H1 (cell line): ENCODE measurements around the gene ZMIZ1.

Experiments used
- BRCA1 ChIP-seq: IDR thresholded peaks from 2 replicates; pipeline ENCODE4 v1.6.1; 2012; ENCODE audit warnings: low read depth, low read length, improper control_type of control experiment
- CBX5 ChIP-seq: fragments of 300-800, 300-1000 bp; sonication (generic); IDR thresholded peaks from 2 replicates; pipeline ENCODE4 v1.7.1; 2016; ENCODE audit warnings: antibody characterized with exemption, low read length, low read depth
- CTCF ChIP-seq, 3 experiments: IDR thresholded peaks; 1 replicate in 2 of 3; 2 replicates in 1 of 3; pipeline versions ENCODE4 v1.5.1 to v1.6.1; 2011; ENCODE audit warnings: low read length in 3 of 3, mild to moderate bottlenecking in 3 of 3, inconsistent platforms in 2 of 3, low read depth in 1 of 3, moderate library complexity in 1 of 3; ENCODE audit not compliant: insufficient read depth in 1 of 3; ENCODE audit errors: control extremely low read depth in 1 of 3
- EZH2 ChIP-seq: fragments of 200-600 bp; sonication (generic); IDR thresholded peaks from 2 replicates; pipeline ENCODE4 v1.7.1; 2012; ENCODE audit warnings: low read depth, mild to moderate bottlenecking, moderate library complexity, low read length, inconsistent platforms; ENCODE audit not compliant: severe bottlenecking
- JUND ChIP-seq: IDR thresholded peaks from 2 replicates; pipeline ENCODE4 v1.6.1; 2011; ENCODE audit warnings: mild to moderate bottlenecking, improper control_type of control experiment, low read length
- POLR2A ChIP-seq, 2 experiments: IDR thresholded peaks; 1 replicate in 1 of 2; 2 replicates in 1 of 2; pipeline ENCODE4 v1.6.1; 2011; ENCODE audit warnings: low read depth in 2 of 2, low read length in 2 of 2, mild to moderate bottlenecking in 2 of 2; ENCODE audit errors: control extremely low read depth in 1 of 2

DNA sequence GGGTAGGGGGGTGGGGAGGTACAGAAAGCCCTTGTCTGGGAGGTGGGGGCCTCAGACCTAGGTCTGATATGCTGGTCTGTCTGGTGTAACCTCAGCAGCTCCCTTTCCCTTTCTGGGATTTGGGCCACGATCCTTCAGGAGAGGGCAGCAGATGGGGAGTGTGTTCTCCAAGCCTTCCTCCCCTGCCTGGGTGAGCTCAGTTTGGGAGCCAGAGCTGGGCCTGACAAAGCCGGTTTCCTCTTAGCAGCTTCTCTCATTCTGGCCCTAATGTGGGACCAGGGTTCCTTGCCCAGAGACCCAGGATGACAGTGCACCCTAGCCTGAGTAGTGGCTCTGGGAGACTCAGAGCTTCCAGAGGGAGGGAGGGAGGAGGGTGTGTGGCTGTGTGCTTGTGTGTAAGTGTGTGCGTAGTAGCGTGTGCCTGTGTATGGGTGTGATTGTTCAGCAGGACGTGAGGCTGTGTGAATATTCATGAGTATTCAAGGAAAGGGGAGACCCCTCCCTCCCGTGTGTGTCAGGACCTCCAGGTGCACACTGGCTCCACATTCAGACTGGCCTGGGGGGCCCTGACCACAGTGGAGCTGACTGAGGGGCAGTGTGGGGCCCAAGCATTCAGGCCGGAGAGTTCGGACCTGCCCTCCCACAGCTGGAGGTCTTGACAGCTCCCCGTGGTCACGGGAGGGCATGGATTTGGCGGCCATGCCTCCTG is 96.5 kb downstream of the ZMIZ1 start:
- TF ChIP-seq POLR2A (IDR thresholded peaks at IDR 0.05; ENCODE audit: control extremely low read depth in 1 of 2, low read depth in 2 of 2, low read length in 2 of 2) (no peak), CBX5 (no peak), CTCF (IDR thresholded peaks at IDR 0.05; ENCODE audit: control extremely low read depth in 1 of 3, insufficient read depth in 1 of 3, low read depth in 1 of 3, low read length in 3 of 3) (no peak), JUND (no peak), BRCA1 (no peak), EZH2 (no peak)
